HG03060 (cell line): ENCODE data around the gene RND3.

Experiments used
- ATAC-seq: cut with Tn5 transposase; IDR thresholded peaks from one replicate; pipeline ENCODE4 v1.9.1; 2021; ENCODE audit warnings: low read depth, moderate number of reproducible peaks; ENCODE audit not compliant: unreplicated experiment

Gene RND3

GRCh38 chr2:150487537-150488429 lies at the start of gene RND3:
RND3 (minus strand) TSS chr2:150487667; CDS start chr2:150487417, 250 bp downstream.
- ATAC-seq: no peak

GRCh38 chr2:150535176-150535575 lies 47.7 kb upstream of the RND3 start:
- ATAC-seq: no peak

GRCh38 chr2:150532879-150533278 lies 45.4 kb upstream of the RND3 start:
- ATAC-seq: no peak

GRCh38 chr2:150532020-150532419 lies 44.6 kb upstream of the RND3 start:
- ATAC-seq: no peak

- no peak for ATAC-seq
Observed at GRCh38 chr2:150531591-150531990, 44.1 kb upstream of the RND3 start.

GRCh38 chr2:150530168-150530567 lies 42.7 kb upstream of the RND3 start:
- ATAC-seq: no peak

GRCh38 chr2:150528861-150529801 lies 41.7 kb upstream of the RND3 start:
- ATAC-seq: peak; percentile 79

- ATAC-seq: no peak
Observed at GRCh38 chr2:150526827-150527226, 39.4 kb upstream of the RND3 start.

- no peak for ATAC-seq
Observed at GRCh38 chr2:150526006-150526405, 38.5 kb upstream of the RND3 start.

- no peak for ATAC-seq
Observed at GRCh38 chr2:150522269-150522668, 34.8 kb upstream of the RND3 start.

GRCh38 chr2:150520887-150521664 lies 33.6 kb upstream of the RND3 start:
- no peak for ATAC-seq

GRCh38 chr2:150520033-150520432 lies 32.6 kb upstream of the RND3 start:
- no peak for ATAC-seq

GRCh38 chr2:150517951-150518680 lies 30.6 kb upstream of the RND3 start:
- ATAC-seq: no peak

GRCh38 chr2:150513647-150514046 lies 26.2 kb upstream of the RND3 start:
- no peak for ATAC-seq

GRCh38 chr2:150508497-150509137 lies 21.1 kb upstream of the RND3 start:
- no peak for ATAC-seq

- no peak for ATAC-seq
Observed at GRCh38 chr2:150507071-150507470, 19.6 kb upstream of the RND3 start.

- no peak for ATAC-seq
Observed at GRCh38 chr2:150505178-150505577, 17.7 kb upstream of the RND3 start.

- no peak for ATAC-seq
Observed at GRCh38 chr2:150495993-150496627, 8.6 kb upstream of the RND3 start.

GRCh38 chr2:150495001-150495400 lies 7.5 kb upstream of the RND3 start:
- ATAC-seq: no peak
